Eye (tissue), 1 donor: ENCODE results near the gene ZGPAT.
"Not testable (repeated sequence)": the region's sequence is repeated elsewhere in the genome, so short reads cannot be mapped to it uniquely, and the experiment has no call there.

Experiments used
- DNase-seq: peaks from one replicate; pipeline ENCODE4 v3.0.0-alpha.2; 2015

Gene ZGPAT

GRCh38 chr20:63768591-63769515 lies 61.0 kb downstream of the ZGPAT start:
- no peak for DNase-seq

GRCh38 chr20:63769891-63770474 lies 62.1 kb downstream of the ZGPAT start:
- DNase-seq: no peak

- no peak for DNase-seq
These were observed 63.3 kb downstream of the ZGPAT start for GRCh38 chr20:63771046-63771707.

DNA sequence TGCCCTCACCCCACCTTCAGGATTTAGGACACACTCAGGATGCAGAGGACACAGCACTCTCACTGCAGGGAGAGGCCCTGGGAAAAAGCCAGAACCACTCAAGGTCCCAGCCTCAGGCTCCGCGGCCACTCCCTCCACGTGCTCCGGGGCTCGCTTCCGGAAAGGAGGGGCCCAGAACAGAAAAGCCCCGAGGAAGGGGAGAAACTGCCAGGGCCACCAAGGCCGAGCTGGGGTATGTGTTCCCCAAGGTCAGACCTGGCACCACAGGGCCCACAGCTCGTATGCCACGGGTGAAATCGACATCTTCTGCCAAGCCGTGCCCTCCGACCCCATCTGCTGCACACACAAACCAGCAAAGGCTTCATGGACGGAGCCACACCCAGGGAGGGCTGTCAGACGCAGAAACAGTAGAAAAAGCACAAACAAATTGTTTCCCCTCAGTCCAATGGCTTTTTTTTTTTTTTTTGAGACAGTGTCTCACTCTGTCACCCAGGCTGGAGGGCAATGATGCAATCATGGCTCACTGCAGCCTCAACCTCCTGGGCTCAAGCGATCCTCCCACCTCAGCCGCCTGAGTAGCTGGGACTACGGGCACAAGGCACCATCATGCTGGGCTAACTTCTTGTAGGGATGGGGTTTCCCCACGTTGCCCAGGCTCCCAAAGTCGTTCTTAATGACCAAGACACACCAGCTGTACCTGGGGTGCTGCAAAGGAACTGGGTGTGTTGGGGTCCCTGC lies 65.1 kb downstream of the ZGPAT start:
- DNase-seq: no peak

DNA sequence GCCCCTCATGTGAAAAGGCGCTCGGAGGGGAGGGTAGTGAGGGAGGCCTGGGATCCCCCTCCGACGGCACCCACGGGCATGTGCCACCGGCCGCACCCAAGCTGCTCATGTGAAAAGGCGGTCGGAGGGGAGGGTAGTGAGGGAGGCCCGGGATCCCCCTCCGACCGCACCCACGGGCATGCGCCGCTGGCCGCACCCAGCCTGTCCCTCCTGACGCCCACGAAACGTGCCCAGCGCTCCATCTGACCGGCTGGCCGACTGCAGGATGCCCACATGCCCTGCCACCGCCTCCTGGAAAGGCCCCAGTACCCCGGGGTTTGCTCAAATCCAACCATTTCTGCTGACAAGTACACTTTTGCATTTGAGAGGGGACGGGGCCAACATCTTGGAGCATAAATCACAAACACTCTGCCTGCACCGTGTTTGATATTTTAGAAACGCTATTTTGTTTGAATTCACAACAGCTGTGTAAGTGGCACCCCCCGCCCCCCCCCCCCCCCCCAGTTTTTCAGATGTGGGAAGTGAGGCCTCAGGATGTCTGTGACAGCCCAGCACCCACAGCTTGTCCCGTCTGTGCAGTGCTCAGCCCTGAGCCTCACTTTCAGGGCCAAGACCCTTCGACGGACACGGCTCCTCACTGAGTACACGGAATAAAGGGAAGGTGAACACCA lies 65.9 kb downstream of the ZGPAT start:
- no peak for DNase-seq

DNA sequence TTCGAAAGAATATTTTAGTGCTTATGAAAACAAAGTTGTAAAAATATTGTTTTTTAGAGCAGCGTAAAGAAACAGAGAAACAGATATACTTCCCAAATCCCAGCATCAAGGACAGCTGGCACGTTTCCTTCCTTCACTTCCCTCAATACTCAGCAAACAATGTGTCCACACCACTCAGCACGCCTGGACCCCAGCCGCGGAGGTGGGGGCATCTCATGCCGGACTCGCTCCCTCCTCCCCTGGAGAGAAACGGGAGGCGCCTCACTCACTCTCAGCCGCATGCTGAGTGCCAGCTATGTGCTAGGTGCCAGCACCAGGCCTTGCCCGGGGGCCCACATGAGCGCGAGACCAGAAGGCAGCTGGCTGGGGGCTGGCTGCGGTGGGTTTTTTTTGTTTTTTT lies 66.5 kb downstream of the ZGPAT start:
- DNase-seq: no peak

- DNase-seq: peak; percentile 95
These were observed 67.5 kb downstream of the ZGPAT start for GRCh38 chr20:63775096-63775978.

DNA sequence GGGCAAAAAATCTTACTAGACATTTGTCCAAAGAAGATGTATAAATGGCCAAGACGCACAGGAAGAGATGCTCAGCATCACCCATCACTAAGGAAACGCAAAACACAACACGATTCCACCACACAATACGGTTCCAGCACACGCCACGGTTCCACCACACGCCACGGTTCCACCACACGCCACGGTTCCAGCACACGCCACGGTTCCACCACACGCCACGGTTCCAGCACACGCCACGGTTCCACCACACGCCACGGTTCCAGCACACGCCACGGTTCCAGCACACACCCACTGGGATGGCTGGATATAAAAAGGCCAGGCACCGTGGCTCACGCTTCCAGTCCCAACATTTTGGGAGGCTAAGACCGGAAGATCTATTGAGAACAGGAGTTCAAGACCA lies 69.0 kb downstream of the ZGPAT start:
- not testable (repeated sequence) for DNase-seq

- DNase-seq: no peak
These were observed 69.8 kb downstream of the ZGPAT start for GRCh38 chr20:63777614-63778013.

GRCh38 chr20:63778034-63778752 lies 70.4 kb downstream of the ZGPAT start:
- no peak for DNase-seq

GRCh38 chr20:63778857-63779256 lies 71.0 kb downstream of the ZGPAT start:
- DNase-seq: no peak

DNA sequence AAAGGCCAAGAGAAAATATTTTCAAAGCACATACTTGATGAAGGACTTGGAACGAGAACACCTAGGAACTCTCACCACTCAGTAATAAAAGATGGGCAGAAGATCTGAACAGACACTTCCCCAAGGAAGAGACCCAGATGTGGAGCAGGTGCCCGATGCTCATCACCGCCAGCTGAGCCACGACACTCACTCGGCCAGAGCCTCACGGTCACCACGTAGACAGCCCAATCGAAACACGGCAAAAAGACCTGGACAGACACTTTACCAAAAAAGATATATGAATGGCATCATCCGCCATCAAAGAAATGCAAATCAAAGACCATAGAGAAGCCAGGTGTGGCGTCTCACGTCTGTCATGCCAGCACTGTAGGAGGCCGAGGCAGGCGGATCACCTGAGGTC lies 73.3 kb downstream of the ZGPAT start:
- no peak for DNase-seq

- no peak for DNase-seq
These were observed 74.2 kb downstream of the ZGPAT start for GRCh38 chr20:63782051-63782471.

GRCh38 chr20:63782521-63782971 lies 74.7 kb downstream of the ZGPAT start:
- no peak for DNase-seq

- DNase-seq: no peak
These were observed 76.1 kb downstream of the ZGPAT start for GRCh38 chr20:63783970-63784369.

DNA sequence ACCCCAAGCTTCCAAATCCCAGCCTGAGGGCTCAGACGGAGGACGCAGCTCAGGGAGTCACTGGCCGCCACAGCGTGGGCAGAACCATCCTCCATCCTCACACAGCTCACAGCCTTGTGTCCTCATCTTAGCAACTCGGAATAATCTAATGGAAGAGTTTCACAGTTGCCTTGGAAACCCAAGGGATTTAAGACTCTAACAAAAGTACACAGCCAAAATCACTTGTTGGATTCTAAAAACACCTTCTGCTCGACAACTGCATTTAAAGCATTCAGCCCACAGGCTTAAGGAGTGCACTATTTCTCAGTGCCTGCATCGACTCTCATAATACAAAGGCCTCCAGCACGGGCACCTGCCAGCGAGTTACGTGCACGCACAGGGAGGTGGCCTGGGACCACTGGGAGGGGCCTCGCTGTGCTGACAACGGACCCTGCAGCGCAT lies 77.9 kb downstream of the ZGPAT start:
- DNase-seq: no peak
